Activated CD8-positive, alpha-beta memory T cell treated with anti-CD3 and anti-CD28 coated beads, Interleukin-2, amount 50 U/mL, for 4 hours (primary cell): ENCODE results near the gene NEK2.
A peak's percentile ranks its signal among the peaks of the same experiment; 100 is the strongest.
"Not testable (repeated sequence)": the region's sequence is repeated elsewhere in the genome, so short reads cannot be mapped to it uniquely, and the experiment has no call there.

Source experiments
- DNase-seq: peaks from one replicate; pipeline ENCODE4 v3.0.0-alpha.2; 2020

NEK2 gene

GRCh38 chr1:211630236-211631081 is 45.0 kb downstream of the NEK2 start:
- no peak for DNase-seq

- DNase-seq = no peak
Measured at GRCh38 chr1:211628417-211628816, 47.0 kb downstream of the NEK2 start.

GRCh38 chr1:211627259-211627658 is 48.2 kb downstream of the NEK2 start:
- DNase-seq = no peak

- not testable (repeated sequence) for DNase-seq
Measured at GRCh38 chr1:211625866-211626265, 49.6 kb downstream of the NEK2 start.

GRCh38 chr1:211625040-211625439 is 50.4 kb downstream of the NEK2 start:
- DNase-seq = peak; percentile 24

- no peak for DNase-seq
Measured at GRCh38 chr1:211623515-211623914, 51.9 kb downstream of the NEK2 start.

- no peak for DNase-seq
Measured at GRCh38 chr1:211621447-211622198, 53.8 kb downstream of the NEK2 start.

GRCh38 chr1:211620097-211620496 is 55.3 kb downstream of the NEK2 start:
- DNase-seq = no peak

- no peak for DNase-seq
Measured at GRCh38 chr1:211619033-211619996, 56.1 kb downstream of the NEK2 start.

- no peak for DNase-seq
Measured at GRCh38 chr1:211616965-211617297, 58.5 kb downstream of the NEK2 start.

GRCh38 chr1:211616231-211616964 is 59.0 kb downstream of the NEK2 start:
- no peak for DNase-seq

- DNase-seq = no peak
Measured at GRCh38 chr1:211614615-211615014, 60.8 kb downstream of the NEK2 start.

- no peak for DNase-seq
Measured at GRCh38 chr1:211613951-211614350, 61.5 kb downstream of the NEK2 start.

GRCh38 chr1:211613108-211613947 is 62.1 kb downstream of the NEK2 start:
- no peak for DNase-seq

- no peak for DNase-seq
Measured at GRCh38 chr1:211612786-211613107, 62.7 kb downstream of the NEK2 start.
